Common myeloid progenitor, CD34-positive (primary cell): Measurements from ENCODE around the gene ZBTB34.

ENCODE experiments used
- CTCF ChIA-PET: fragments of 350-600 bp; sonication (Branson Sonifier 250); formaldehyde crosslinking; loops from one replicate; lab custom pipeline; 2021; ENCODE audit warnings: antibody characterized with exemption; lab: Charles Lee
- POLR2A ChIA-PET: fragments of 350-600 bp; sonication (Branson Sonifier 250); formaldehyde crosslinking; loops from one replicate; lab custom pipeline; 2021; ENCODE audit warnings: antibody characterized with exemption; lab: Charles Lee
- DNase-seq, 3 donors: peaks; one replicate each; pipeline versions ENCODE4 v3.0.0 to v3.0.0-alpha.2; 2013
- H3K27ac ChIP-seq, 2 experiments: 1 replicate in 1 of 2; 2 replicates in 1 of 2; pipeline ENCODE4 v1.7.0; 2013; ENCODE audit warnings: inconsistent platforms in 2 of 2, low read length in 2 of 2, mild to moderate bottlenecking in 2 of 2, low read depth in 1 of 2, moderate library complexity in 1 of 2; ENCODE audit not compliant: severe bottlenecking in 2 of 2, insufficient read depth in 1 of 2, poor library complexity in 1 of 2
- H3K27me3 ChIP-seq, 5 experiments: replicated peaks in 2 of 5; 1 replicate in 3 of 5; 2 replicates in 2 of 5; pipeline versions ENCODE4 v1.6.1 to v1.7.0; 2013; ENCODE audit warnings: low read length in 4 of 5, mild to moderate bottlenecking in 2 of 5, moderate library complexity in 2 of 5, inconsistent platforms in 1 of 5; ENCODE audit not compliant: insufficient read depth in 5 of 5, control insufficient read depth in 4 of 5
- H3K36me3 ChIP-seq, 4 experiments: 1 replicate in 2 of 4; 2 replicates in 2 of 4; pipeline versions ENCODE4 v1.6.1 to v1.7.0; 2013; ENCODE audit warnings: low read length in 3 of 4, control low read depth in 1 of 4, mild to moderate bottlenecking in 1 of 4; ENCODE audit not compliant: control insufficient read depth in 4 of 4, insufficient read depth in 4 of 4
- H3K4me1 ChIP-seq, 4 experiments: 1 replicate in 3 of 4; 2 replicates in 1 of 4; pipeline versions ENCODE4 v1.6.1 to v1.7.1; 2013; ENCODE audit warnings: low read length in 3 of 4, mild to moderate bottlenecking in 3 of 4, control low read depth in 1 of 4, inconsistent platforms in 1 of 4, moderate library complexity in 1 of 4; ENCODE audit not compliant: control insufficient read depth in 4 of 4, insufficient read depth in 4 of 4; ENCODE audit errors: control extremely low read depth in 1 of 4
- H3K4me3 ChIP-seq, 7 experiments: 1 replicate in 4 of 7; 2 replicates in 3 of 7; pipeline versions ENCODE4 v1.5.1 to v1.7.0; 2013; ENCODE audit warnings: mild to moderate bottlenecking in 7 of 7, low read length in 6 of 7, moderate library complexity in 6 of 7, inconsistent platforms in 2 of 7, low read depth in 2 of 7, control low read depth in 1 of 7; ENCODE audit not compliant: insufficient read depth in 4 of 7, control insufficient read depth in 1 of 7; ENCODE audit errors: extremely low read depth in 1 of 7
- H3K9me3 ChIP-seq, 5 experiments: 1 replicate in 4 of 5; 2 replicates in 1 of 5; pipeline versions ENCODE4 v1.6.1 to v1.7.1; 2013; ENCODE audit warnings: low read length in 4 of 5, mild to moderate bottlenecking in 2 of 5, inconsistent platforms in 1 of 5, low read depth in 1 of 5, moderate library complexity in 1 of 5; ENCODE audit not compliant: control insufficient read depth in 4 of 5, insufficient read depth in 2 of 5; ENCODE audit errors: control extremely low read depth in 1 of 5
- WGBS: methylation state at CpG from one replicate; pipeline ENCODE4 v1.1.5; 2013; ENCODE audit not compliant: insufficient coverage; 5-methylcytosine and 5-hydroxymethylcytosine counted together

ZBTB34 gene

GRCh38 chr9:126872516-126872915 lies 12.1 kb downstream of the ZBTB34 start:
- CTCF ChIA-PET: interaction anchor here (1.3 kb wide), 1 partner anchor 10 kb away, joined by 6 read pairs; no protein-coding TSS in a partner anchor
- Histone ChIP-seq H3K4me3 (no peak overlapping the region), H3K4me1 (peaks cover 3 to 18% (median 8%) of the 10 kb centered on the region in 4 experiments), H3K27me3 (no peaks in the 10 kb centered on the region), H3K9me3 (no peaks in the 10 kb centered on the region), H3K36me3 (peaks cover 0 to 18% (median 5%) of the 10 kb centered on the region in 4 experiments), H3K27ac (peak overlapping the region in 1 of 2 experiments; percentile 12)
- POLR2A ChIA-PET: interaction anchor here (0.8 kb wide), 1 partner anchor 9 kb away, joined by 3 read pairs; no protein-coding TSS in a partner anchor
- WGBS: 94% methylated on average over 2 of the region's 4 CpGs
- DNase-seq: no peak

GRCh38 chr9:126874546-126875314 lies 14.3 kb downstream of the ZBTB34 start:
- WGBS: 71% methylated on average over 5 of the region's 9 CpGs

GRCh38 chr9:126875756-126876510 lies 15.5 kb downstream of the ZBTB34 start:
- DNase-seq: peak in 2 of 3 donors; percentile 57 to 59
- no peaks in the 10 kb centered on the region for H3K9me3 ChIP-seq
- peaks cover 0 to 12% (median 1%) of the 10 kb centered on the region in 4 experiments for H3K4me1 ChIP-seq
- ChIA-PET POLR2A (no interaction called here), CTCF (no interaction called here)
- peaks cover 17 to 24% (median 21%) of the 10 kb centered on the region in 4 experiments for H3K36me3 ChIP-seq
- no peak overlapping the region for H3K4me3 ChIP-seq
- H3K27me3 ChIP-seq: no peaks in the 10 kb centered on the region
- no peak overlapping the region for H3K27ac ChIP-seq
- no CpG with 5 or more reads among the region's 4 CpGs for WGBS

More at GRCh38 chr9:126874546-126875314, 14.3 kb downstream of the ZBTB34 start:
- H3K4me1 ChIP-seq: peaks cover 0 to 12% (median 1%) of the 10 kb centered on the region in 4 experiments
- CTCF ChIA-PET: no interaction called here
- H3K36me3 ChIP-seq: peaks cover 7 to 12% (median 9%) of the 10 kb centered on the region in 4 experiments
- no peak overlapping the region for H3K27ac ChIP-seq
- no peaks in the 10 kb centered on the region for H3K27me3 ChIP-seq
- no peak overlapping the region for H3K4me3 ChIP-seq
- DNase-seq: peak in 1 of 3 donors; percentile 39
- POLR2A ChIA-PET: no interaction called here
- no peaks in the 10 kb centered on the region for H3K9me3 ChIP-seq

- Histone ChIP-seq H3K9me3 (no peaks in the 10 kb centered on the region), H3K4me3 (no peak overlapping the region), H3K27me3 (no peaks in the 10 kb centered on the region), H3K27ac (no peak overlapping the region), H3K36me3 (peaks cover 19 to 29% (median 24%) of the 10 kb centered on the region in 4 experiments), H3K4me1 (peaks cover 0 to 12% (median 1%) of the 10 kb centered on the region in 4 experiments)
- 100% methylated on average over 1 of the region's 4 CpGs for WGBS
- POLR2A ChIA-PET: no interaction called here
- DNase-seq: no peak
- CTCF ChIA-PET: no interaction called here
Observed at GRCh38 chr9:126876531-126876930, 16.1 kb downstream of the ZBTB34 start.

- Histone ChIP-seq H3K27ac (no peak overlapping the region), H3K4me1 (peaks cover 0 to 8% (median 1%) of the 10 kb centered on the region in 4 experiments), H3K9me3 (no peaks in the 10 kb centered on the region), H3K27me3 (no peaks in the 10 kb centered on the region), H3K4me3 (no peak overlapping the region), H3K36me3 (peaks cover 19 to 36% (median 27%) of the 10 kb centered on the region in 4 experiments)
- ChIA-PET CTCF (no interaction called here), POLR2A (no interaction called here)
- 60% methylated on average over 4 of the region's 9 CpGs for whole genome bisulfite sequencing
- no peak for DNase-seq
Observed at GRCh38 chr9:126877418-126877817, 17.0 kb downstream of the ZBTB34 start.

- CTCF ChIA-PET: interaction anchor here (0.9 to 1.2 kb wide), 3 partner anchors 9 to 20 kb away, joined by 3 to 4 read pairs (median 3); no protein-coding TSS in a partner anchor
- no peak for DNase-seq
- H3K4me1 ChIP-seq: peaks cover 0 to 7% (median 1%) of the 10 kb centered on the region in 4 experiments
- 100% methylated on average over 8 of the region's 9 CpGs for WGBS
- H3K9me3 ChIP-seq: no peaks in the 10 kb centered on the region
- no peak overlapping the region for H3K4me3 ChIP-seq
- H3K36me3 ChIP-seq: peaks cover 20 to 49% (median 34%) of the 10 kb centered on the region in 4 experiments
- H3K27me3 ChIP-seq: no peaks in the 10 kb centered on the region
- no peak overlapping the region for H3K27ac ChIP-seq
- POLR2A ChIA-PET: no interaction called here
Observed at GRCh38 chr9:126879288-126879687, 18.8 kb downstream of the ZBTB34 start.
